K562 (cell line): ENCODE data around the gene RAB31. TPM values are rescaled to one million over a fixed set of nuclear protein-coding genes. Genes with fewer than 3 reads are reported as not detected.

Experiments
- ATF4 ChIP-seq: fragments of 450-650 bp; formaldehyde crosslinking; IDR thresholded peaks from 2 replicates; pipeline ENCODE4 v1.4.0; 2022; ENCODE audit warnings: mild to moderate bottlenecking, moderate library complexity
- FOXJ2 ChIP-seq: fragments of 200-800 bp; sonication (Bioruptor generic); IDR thresholded peaks from 2 replicates; pipeline ENCODE4 v1.6.1; 2016; ENCODE audit warnings: missing genetic modification characterization, missing compliant biosample characterization
- FOXK2 ChIP-seq, 2 experiments: fragments of 450-650 bp; IDR thresholded peaks in 1 of 2; conservative IDR thresholded peaks in 1 of 2; 2 replicates each; pipeline ENCODE4 v1.6.1; 2016; ENCODE audit warnings: low read depth in 2 of 2, mild to moderate bottlenecking in 1 of 2
- GTF2A2 ChIP-seq: IDR thresholded peaks from 2 replicates; pipeline ENCODE4 v1.6.1; 2016; ENCODE audit warnings: mild to moderate bottlenecking, missing genetic modification characterization, missing compliant biosample characterization
- MXI1 ChIP-seq: IDR thresholded peaks from 2 replicates; pipeline ENCODE4 v1.6.1; 2011; ENCODE audit warnings: low read depth, mild to moderate bottlenecking, improper control_type of control experiment, low read length
- NCOA4 ChIP-seq: fragments of 450-650 bp; IDR thresholded peaks from 2 replicates; pipeline ENCODE4 v1.6.1; 2018; ENCODE audit warnings: mild to moderate bottlenecking; ENCODE audit not compliant: partially characterized antibody
- POU5F1 ChIP-seq: fragments of 150-350 bp; IDR thresholded peaks from 2 replicates; pipeline ENCODE4 v1.6.1; 2014; ENCODE audit warnings: borderline replicate concordance, low read length, low read depth, mild to moderate bottlenecking; ENCODE audit not compliant: partially characterized antibody
- PRPF4 ChIP-seq: fragments of 200-400 bp; formaldehyde crosslinking; IDR thresholded peaks from one replicate; pipeline ENCODE4 v1.6.1; 2017; ENCODE audit warnings: low read length, low read depth, mild to moderate bottlenecking; ENCODE audit not compliant: insufficient read depth, poor library complexity, severe bottlenecking
- SUPT5H ChIP-seq: fragments of 450-650 bp; IDR thresholded peaks from 2 replicates; pipeline ENCODE4 v1.6.1; 2016
- TARDBP ChIP-seq: fragments of 450-650 bp; IDR thresholded peaks from 2 replicates; pipeline ENCODE4 v1.6.1; 2016
- XRCC5 ChIP-seq: fragments of 200-400 bp; formaldehyde crosslinking; IDR thresholded peaks from 2 replicates; pipeline ENCODE4 v1.6.1; 2017; ENCODE audit warnings: low read depth, mild to moderate bottlenecking, low read length
- ZBTB40 ChIP-seq, 2 experiments: fragments of 450-650 bp in 1 of 2; sonication (generic) in 1 of 2; formaldehyde crosslinking in 1 of 2; IDR thresholded peaks; 2 replicates each; pipeline versions ENCODE4 v1.7.1 to v1.9.0; 2016 to 2022; ENCODE audit warnings: inconsistent platforms in 1 of 2, mild to moderate bottlenecking in 1 of 2, missing genetic modification reagents in 1 of 2
- ZNF12 ChIP-seq: sonication (generic); formaldehyde crosslinking; IDR thresholded peaks from 2 replicates; pipeline ENCODE4 v1.4.0; 2020; ENCODE audit warnings: mild to moderate bottlenecking, missing genetic modification reagents
- ZNF146 ChIP-seq: IDR thresholded peaks from one replicate; pipeline ENCODE4 v1.6.1; 2018; ENCODE audit warnings: missing compliant biosample characterization; ENCODE audit not compliant: unreplicated experiment
- ZNF77 ChIP-seq: fragments of 250-450 bp; sonication (Bioruptor Pico); IDR thresholded peaks from 2 replicates; pipeline ENCODE4 v1.5.0; 2020
- polyA plus RNA-seq, 8 experiments: library from polyadenylated mRNA; depleted of rRNA in 4 of 8; stranded (reverse) in 5 of 8; unstranded in 3 of 8; fragments of >200 nt; fragmentation: Nextera tagmentation in 2 of 8; fragmentation: Illumina TruSeq in 1 of 8; extraction: Ambion mirVana in 2 of 8; extraction: Trizol in 1 of 8; gene quantifications; 2 replicates each; pipeline versions ENCODE4 v1.2.1 to v1.2.3, GENCODE V29; 2011 to 2014; ENCODE audit warnings: inconsistent platforms in 1 of 8, missing spikeins in 1 of 8
- total RNA-seq, 7 experiments: library from RNA; depleted of rRNA in 6 of 7; stranded (reverse); fragments of >200 nt in 6 of 7; fragmentation: Illumina TruSeq in 2 of 7; extraction: Trizol in 2 of 7; gene quantifications; 2 replicates each; pipeline versions ENCODE4 v1.2.1 to v1.2.3, GENCODE V29; 2011 to 2021; ENCODE audit warnings: low replicate concordance in 1 of 7

The RAB31 gene
- total and polyA plus RNA-seq, 9 of the 15 experiments (the other 6 are each of a cell fraction or from before 2014, with no cell fraction given), result 20.7 to 70.4 (median 41.3) TPM

- TF ChIP-seq ATF4 (CRISPR knock-in tag) (peak; percentile 11; the same call in 1 of the 2 replicates), ZNF12 (CRISPR knock-in tag) (no peak), ZNF146 (no peak), XRCC5 (no peak), POU5F1 (no peak), ZNF77 (no peak), PRPF4 (no peak), FOXJ2 (tag) (peak; percentile 90), TARDBP (no peak), NCOA4 (peak; percentile 85), MXI1 (no peak), FOXK2 (conservative IDR thresholded peaks at IDR 0.05 in 1 of 2, IDR thresholded peaks at IDR 0.05 in 1 of 2; ENCODE audit: low read depth in 2 of 2) (peak; percentile 13 to 48; a peak in 1 of 4 replicates), ZBTB40 (IDR thresholded peaks at IDR 0.05) (peak; percentile 36; the same call in 1 of the 2 replicates), ZBTB40 (CRISPR knock-in tag; IDR thresholded peaks at IDR 0.05) (no peak), SUPT5H (peak; percentile 35), GTF2A2 (no peak)
Observed at GRCh38 chr18:9823805-9824473, 115.8 kb downstream of the RAB31 start (continued).
